ENCODE data around the gene TSPAN18. TPM values are rescaled to one million over a fixed set of nuclear protein-coding genes. Genes with fewer than 3 reads are reported as not detected.

Gene TSPAN18
- total RNA-seq, 1 experiment from 2014 or later = 0.57 TPM

- DNase-seq (ENCODE audit: low read depth) = no peak
Observed at GRCh38 chr11:44887636-44888035, 160.9 kb downstream of the TSPAN18 start.

GRCh38 chr11:44889266-44889665 lies 162.5 kb downstream of the TSPAN18 start:
- DNase-seq (ENCODE audit: low read depth) = peak; percentile 15

GRCh38 chr11:44892843-44893242 lies 166.1 kb downstream of the TSPAN18 start:
- no peak for DNase-seq (ENCODE audit: low read depth)

GRCh38 chr11:44893308-44893822 lies 166.6 kb downstream of the TSPAN18 start:
- no peak for DNase-seq (ENCODE audit: low read depth)

- DNase-seq (ENCODE audit: low read depth) = peak; percentile 80
Observed at GRCh38 chr11:44893846-44894617, 167.3 kb downstream of the TSPAN18 start.

- DNase-seq (ENCODE audit: low read depth) = peak; percentile 64
Observed at GRCh38 chr11:44899959-44900358, 173.2 kb downstream of the TSPAN18 start.

GRCh38 chr11:44901120-44901633 lies 174.4 kb downstream of the TSPAN18 start:
- DNase-seq (ENCODE audit: low read depth) = no peak

GRCh38 chr11:44901786-44902185 lies 175.0 kb downstream of the TSPAN18 start:
- DNase-seq (ENCODE audit: low read depth) = no peak

GRCh38 chr11:44903035-44903434 lies 176.3 kb downstream of the TSPAN18 start:
- no peak for DNase-seq (ENCODE audit: low read depth)

- DNase-seq (ENCODE audit: low read depth) = no peak
Observed at GRCh38 chr11:44903518-44903917, 176.8 kb downstream of the TSPAN18 start.

GRCh38 chr11:44904261-44905020 lies 177.7 kb downstream of the TSPAN18 start:
- no peak for DNase-seq (ENCODE audit: low read depth)

GRCh38 chr11:44905131-44905866 lies 178.5 kb downstream of the TSPAN18 start:
- no peak for DNase-seq (ENCODE audit: low read depth)

GRCh38 chr11:44906649-44907048 lies 179.9 kb downstream of the TSPAN18 start:
- DNase-seq (ENCODE audit: low read depth) = no peak

GRCh38 chr11:44909557-44909956 lies 182.8 kb downstream of the TSPAN18 start:
- no peak for DNase-seq (ENCODE audit: low read depth)

- no peak for DNase-seq (ENCODE audit: low read depth)
Observed at GRCh38 chr11:44910591-44910990, 183.8 kb downstream of the TSPAN18 start.

- peak; percentile 67 for DNase-seq (ENCODE audit: low read depth)
Observed at GRCh38 chr11:44911029-44911814, 184.5 kb downstream of the TSPAN18 start.

GRCh38 chr11:44912270-44912987 lies 185.7 kb downstream of the TSPAN18 start:
- no peak for DNase-seq (ENCODE audit: low read depth)

GRCh38 chr11:44913502-44913901 lies 186.7 kb downstream of the TSPAN18 start:
- no peak for DNase-seq (ENCODE audit: low read depth)

GRCh38 chr11:44914105-44914504 lies 187.3 kb downstream of the TSPAN18 start:
- DNase-seq (ENCODE audit: low read depth) = no peak

- DNase-seq (ENCODE audit: low read depth) = no peak
Observed at GRCh38 chr11:44915004-44915403, 188.2 kb downstream of the TSPAN18 start.

Data from Daoy (cell line).